HG03108 (cell line): Measurements from ENCODE around the gene DLGAP1.
"Not testable (repeated sequence)": the region's sequence is repeated elsewhere in the genome, so short reads cannot be mapped to it uniquely, and the experiment has no call there.

Experiments used
- ATAC-seq: cut with Tn5 transposase; IDR thresholded peaks from one replicate; pipeline ENCODE4 v1.9.1; 2021; ENCODE audit warnings: moderate library complexity; ENCODE audit not compliant: unreplicated experiment

DLGAP1 gene

DNA sequence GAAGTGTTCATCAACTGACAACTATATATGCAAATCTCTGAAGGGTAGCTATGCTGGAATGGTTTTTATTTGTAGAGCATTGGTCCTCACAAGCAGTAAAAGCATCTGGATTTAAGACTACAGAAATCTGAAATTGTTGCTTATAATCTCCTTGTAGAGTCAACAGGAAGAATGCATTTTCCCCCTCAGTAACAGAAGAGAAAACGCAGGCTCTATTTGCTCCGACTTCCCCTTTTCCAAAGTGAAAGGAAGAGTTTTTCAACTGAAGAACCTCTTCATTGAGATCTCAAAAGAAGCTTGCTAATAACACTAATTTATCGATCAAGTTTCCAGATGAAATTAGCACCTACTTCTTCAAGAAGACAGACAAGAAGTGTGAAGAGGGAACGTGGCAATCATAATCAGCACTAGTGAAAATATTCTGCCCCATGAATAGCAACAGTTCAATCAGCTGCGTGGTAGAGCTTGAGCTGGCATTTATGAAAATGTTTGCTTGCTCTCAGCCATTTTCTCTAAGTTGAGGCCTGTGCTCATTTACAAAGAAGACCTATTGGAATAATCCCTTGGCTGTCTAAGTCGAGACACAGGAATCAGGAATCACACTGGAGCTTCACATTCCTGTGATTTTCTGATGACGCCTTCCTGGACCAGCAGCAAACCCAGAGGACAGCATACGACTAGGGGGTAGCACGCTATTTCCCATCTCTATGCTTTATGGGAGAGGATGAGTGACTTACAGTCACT lies 961.4 kb downstream of the DLGAP1 start:
- ATAC-seq, result no peak

DNA sequence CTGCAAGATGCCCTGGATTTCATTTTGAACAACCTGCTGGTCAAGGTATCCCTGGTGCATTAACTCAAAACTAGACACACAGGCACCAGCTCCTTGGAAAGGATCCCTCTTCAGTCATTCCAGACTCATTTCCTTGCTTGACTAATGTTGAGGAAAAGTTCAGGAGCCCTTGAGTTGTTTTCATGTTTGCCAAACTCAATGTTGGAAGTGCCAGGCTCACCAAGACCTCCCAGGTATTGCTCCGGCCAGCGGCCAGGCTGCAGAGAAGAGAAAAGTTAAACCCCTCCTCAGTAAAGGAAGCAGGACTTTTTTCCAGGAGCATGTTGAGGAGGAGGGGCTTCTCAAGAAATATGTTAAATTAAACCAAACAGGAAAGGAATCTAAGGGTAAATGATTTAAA lies 962.4 kb downstream of the DLGAP1 start:
- ATAC-seq, result no peak

GRCh38 chr18:3491981-3492555 lies 963.0 kb downstream of the DLGAP1 start:
- no peak for ATAC-seq

- no peak for ATAC-seq
Observed at GRCh38 chr18:3489462-3489861, 965.6 kb downstream of the DLGAP1 start.

DNA sequence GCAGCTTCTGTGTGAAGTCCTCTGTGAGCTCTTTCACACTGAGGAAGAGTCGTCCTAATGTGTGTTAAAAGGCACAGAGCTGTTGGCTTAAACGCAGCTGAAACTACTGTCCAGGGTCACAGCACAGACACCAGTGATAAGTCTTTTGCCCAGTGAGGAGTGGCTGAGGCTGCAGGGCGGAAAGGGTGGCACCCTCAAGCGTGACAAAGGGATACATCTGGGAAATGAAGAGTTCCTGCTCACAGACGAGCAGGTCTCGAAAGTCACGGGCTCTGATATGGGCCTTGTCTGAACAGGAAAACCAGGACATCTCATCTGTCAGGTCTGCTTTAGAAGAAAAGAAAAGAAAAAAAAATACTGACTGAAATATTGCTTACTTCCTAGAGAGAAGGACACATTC lies 968.6 kb downstream of the DLGAP1 start:
- ATAC-seq, result no peak

- no peak for ATAC-seq
Observed at GRCh38 chr18:3485153-3486149, 969.7 kb downstream of the DLGAP1 start.

DNA sequence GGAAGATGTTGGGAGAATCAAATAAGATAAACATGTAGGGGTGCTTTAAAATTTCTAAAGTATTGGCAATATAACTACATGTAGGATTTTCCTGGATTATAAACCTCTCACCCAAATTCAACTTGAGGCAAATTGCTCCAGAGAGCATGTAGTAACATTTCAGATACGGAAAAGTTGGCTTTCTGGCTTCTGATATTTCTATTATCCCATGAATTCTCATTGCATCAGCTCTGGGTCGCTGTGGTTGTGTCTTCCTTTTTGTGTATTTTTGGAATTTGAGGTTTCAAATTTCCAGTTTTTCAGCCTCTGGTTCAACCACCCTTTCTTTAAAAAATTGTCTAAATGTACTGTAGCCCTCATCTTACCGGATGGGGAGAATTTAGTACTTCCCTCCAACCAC lies 972.8 kb downstream of the DLGAP1 start:
- no peak for ATAC-seq

- peak; percentile 70 for ATAC-seq
Observed at GRCh38 chr18:3481696-3482210, 973.4 kb downstream of the DLGAP1 start.

- no peak for ATAC-seq
Observed at GRCh38 chr18:3480827-3481573, 974.1 kb downstream of the DLGAP1 start.

- no peak for ATAC-seq
Observed at GRCh38 chr18:3479978-3480509, 975.1 kb downstream of the DLGAP1 start.

GRCh38 chr18:3478262-3478978 lies 976.7 kb downstream of the DLGAP1 start:
- ATAC-seq, result no peak

DNA sequence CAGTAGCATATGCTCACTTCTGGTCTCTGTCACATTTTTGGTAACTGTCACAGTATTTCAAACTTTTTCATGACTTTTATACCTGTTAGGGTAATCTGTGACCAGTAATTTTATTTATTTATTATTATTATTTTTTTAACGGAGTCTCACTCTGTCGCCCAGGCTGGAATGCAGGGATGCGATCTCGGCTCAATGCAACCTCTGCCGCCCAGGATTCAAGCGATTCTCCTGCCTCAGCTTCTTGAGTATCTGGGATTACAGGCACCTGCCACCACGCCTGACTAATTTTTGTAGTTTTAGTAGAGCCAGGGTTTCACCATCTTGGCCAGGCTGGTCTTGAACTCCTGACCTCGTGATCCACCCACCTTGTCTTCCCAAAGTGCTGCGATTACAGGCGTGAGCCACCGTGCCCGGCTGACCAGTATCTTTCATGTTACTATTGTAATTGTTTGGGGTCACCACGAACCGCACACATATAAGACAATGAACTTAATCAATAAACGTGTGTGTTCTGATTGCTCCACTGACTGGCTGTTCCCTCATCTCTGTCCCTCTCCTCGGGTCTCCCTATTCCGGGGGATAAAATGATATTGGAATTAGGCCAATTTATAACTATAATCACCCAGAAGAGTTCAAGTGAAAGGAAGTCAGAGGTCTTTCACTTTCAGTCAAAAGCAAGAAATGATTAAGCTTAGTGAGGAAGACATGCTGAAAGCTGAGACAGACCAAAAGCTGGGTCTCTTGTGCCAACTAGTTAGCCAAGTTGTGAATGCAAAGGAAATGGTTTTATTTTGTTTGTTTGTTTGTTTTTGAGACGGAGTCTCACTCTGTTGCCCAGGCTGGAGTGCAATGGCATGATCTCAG lies 982.2 kb downstream of the DLGAP1 start:
- peak; percentile 93 for ATAC-seq

DNA sequence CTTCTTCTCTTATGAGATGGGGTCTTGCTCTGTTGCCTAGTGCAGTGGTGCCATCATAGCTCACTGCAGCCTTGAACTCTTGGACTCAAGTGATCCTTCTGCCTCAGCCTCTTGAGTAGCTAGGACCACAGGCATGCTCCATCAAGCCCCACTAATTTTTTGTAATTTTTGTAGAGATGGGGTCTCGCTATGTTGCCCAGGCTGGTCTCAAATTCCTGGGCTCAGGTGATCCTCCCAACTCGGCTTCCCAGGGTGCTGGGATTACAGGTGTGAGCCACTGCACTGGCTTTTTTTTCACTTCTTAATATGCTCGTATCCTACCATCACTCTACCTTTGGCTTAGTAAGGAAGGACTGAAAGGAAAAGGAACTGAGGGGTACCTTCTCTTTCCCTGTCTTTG lies 983.0 kb downstream of the DLGAP1 start:
- not testable (repeated sequence) for ATAC-seq

GRCh38 chr18:3471141-3471648 lies 983.9 kb downstream of the DLGAP1 start:
- ATAC-seq, result no peak

DNA sequence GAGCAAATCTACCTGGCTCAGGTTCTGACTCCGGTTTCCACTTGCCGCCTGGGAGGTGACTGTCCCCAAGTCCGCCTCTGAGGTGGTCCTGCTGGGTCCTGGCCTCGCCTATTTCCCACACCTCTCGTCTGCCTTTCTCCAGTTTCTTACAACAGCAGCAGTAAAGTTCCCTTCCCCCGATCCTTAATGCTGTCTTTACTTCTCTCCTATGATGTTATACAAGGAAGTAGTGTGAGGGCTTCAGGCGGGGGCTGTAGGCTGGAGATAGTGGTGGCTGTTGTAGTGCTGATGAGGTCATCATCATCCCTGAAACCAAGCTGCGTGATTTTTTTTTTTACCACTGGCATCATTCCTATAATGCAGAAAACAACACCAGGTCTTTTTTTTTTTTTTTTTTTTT lies 986.3 kb downstream of the DLGAP1 start:
- ATAC-seq, result no peak

DNA sequence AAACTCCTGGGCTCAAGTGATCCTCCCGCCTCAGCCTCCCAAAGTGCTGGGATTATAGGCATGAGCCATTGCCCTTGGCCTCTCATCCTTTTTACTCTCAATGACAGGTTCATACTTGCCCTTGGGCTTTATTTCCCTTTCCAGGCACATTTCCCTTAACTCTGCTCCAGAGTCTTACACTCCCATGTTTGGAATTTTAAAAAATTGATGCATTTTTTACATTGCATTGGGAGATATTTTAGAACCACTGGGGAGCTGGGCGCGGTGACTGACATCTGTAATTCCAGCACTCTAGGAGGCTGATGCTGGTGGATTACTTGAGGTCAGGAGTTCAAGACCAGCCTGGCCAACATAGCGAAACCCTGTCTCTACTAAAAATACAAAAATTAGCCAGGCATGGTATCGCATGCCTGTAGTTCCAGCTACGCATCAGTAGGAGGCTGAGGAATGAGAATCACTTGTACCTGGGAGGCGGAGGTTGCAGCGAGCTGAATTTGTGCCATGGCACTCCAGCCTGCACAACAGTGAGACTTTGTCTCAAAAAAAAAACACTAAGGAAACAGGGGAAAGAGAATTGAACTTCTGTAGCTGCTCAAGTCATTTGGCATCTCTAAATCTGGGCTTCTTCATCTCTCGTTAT lies 986.9 kb downstream of the DLGAP1 start:
- ATAC-seq, result no peak

DNA sequence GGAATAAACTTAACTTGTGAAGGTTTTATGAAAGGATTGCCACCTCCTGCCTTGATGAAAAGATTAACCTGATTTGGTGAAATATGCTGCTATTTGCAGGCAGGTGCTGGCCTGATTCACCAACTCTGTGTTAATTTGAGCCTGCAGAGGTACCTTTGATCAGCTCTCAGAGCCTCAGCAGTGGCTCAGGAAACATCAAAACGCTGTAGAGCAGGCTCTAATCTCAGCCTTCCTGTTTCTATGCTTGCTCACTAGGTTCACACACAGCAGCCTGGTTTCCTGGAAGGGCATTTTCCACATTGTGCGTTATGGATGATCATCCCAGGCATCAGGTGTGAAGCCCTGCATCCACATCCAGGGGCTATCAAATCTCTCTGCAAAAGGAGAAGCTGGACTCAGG lies 988.2 kb downstream of the DLGAP1 start:
- no peak for ATAC-seq

DNA sequence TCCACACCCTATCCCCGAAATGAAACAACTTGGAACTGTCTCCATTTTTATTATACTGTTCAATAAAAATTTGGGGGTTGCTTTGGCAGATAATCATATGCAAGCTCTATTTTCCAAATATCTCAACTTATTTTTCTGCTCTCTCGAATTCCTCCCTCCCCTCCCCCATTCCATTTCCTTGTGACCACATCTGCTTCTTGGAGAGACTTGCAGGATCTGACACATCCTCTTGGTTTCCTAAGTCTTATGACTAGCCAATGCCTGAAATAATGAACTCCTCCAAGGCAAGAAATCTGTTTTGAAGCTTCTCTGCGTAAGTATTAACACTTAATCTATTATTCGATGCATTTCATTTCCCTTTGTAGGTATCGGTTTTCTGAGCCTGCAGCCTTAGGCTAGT lies 989.1 kb downstream of the DLGAP1 start:
- no peak for ATAC-seq
